Measurements from ENCODE around the gene NDC1.
"Not testable (repeated sequence)": the region's sequence is repeated elsewhere in the genome, so short reads cannot be mapped to it uniquely, and the experiment has no call there.

The NDC1 gene

DNA sequence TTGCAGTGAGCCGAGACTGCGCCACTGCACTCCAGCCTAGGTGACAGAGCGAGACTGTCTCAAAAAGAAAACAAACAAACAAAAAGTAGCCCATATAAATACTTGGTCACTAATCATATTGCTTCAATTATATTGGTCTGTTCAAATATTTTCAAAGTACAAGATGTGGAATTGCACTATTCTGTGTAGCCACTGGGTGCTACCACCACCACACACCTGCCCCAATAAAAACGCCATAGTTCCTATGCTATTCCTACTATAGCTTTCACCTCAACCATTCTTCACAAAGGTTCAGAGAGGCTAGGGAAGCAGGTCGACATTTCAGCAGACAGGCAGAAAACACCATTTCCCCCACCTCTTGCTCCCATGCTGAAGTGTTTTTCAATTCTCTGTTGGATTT, 16.7 kb downstream of the NDC1 start:
- DNase-seq = peak; percentile 33

DNA sequence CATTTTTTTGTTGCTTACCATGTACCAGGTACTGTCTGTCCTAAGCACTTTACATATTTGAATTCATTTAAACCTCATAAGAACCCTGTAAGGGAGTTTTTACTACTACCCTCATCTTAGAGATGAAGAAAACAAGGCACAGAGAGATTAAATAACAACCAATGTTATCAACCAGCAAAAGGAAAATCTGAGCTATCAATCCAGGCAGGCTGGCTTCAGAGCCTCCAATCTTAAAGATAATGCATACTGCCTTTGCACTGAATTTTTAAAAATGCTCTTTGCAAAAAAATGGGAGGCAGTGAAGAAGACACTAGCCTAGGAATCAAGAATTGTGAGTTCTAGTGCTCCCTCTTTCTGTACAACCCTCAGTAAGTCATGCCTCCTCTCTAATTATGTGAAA, 18.7 kb downstream of the NDC1 start:
- DNase-seq = no peak

DNA sequence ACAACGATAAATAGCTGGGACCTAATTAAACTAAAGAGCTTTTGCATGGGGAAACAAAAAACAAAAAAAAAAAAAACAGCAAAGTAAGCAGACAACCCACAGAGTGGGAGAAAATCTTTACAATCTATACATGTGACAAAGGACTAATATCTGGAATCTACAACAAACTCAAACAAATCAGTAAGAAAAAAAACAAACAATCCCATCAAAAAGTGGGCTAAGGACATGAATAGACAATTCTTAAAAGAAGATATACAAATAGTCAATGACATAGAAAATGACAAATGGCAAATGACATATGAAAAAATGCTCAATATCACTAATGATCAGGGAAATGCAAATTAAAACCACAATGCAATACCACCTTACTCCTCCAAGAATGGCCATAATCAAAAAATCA, 21.5 kb downstream of the NDC1 start:
- not testable (repeated sequence) for DNase-seq

DNA sequence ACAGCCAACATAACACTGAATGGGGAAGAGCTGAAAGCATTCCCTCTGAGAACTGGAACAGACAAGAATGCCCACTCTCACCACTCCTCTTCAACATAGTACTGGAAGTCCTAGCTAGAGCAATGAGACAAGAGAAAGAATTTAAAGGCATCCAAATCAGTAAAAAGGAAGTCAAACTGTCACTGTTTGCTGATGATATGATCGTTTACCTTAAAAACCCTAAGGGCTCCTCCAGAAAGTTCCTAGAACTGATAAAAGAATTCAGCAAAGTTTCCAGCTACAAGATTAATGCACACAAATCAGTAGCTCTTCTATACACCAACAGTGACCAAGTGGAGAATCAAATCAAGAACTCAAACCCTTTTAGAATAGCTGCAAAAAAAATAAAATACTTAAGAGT, 22.6 kb downstream of the NDC1 start:
- DNase-seq = not testable (repeated sequence)

DNA sequence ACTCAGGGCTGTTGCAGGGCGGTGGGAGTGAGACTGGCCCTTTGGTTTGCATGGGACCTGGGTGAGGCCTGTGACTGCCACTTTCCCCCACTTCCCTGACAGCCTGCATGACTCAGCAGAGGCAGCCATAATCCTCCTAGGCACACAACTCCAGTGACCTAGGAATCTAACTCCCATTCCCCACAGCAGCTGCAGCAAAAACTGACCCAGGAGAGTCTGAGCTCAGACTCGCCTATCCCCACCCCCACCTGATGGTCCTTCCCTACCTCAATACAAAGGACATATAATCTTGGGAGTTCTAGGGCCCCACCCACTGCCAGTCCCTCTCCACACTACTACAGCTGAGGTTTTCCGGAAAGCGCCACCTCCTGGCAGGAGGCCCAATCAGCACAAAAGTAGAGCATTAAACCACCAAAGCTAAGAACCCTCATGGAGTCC, 26.7 kb downstream of the NDC1 start:
- peak; percentile 65 for DNase-seq

DNA sequence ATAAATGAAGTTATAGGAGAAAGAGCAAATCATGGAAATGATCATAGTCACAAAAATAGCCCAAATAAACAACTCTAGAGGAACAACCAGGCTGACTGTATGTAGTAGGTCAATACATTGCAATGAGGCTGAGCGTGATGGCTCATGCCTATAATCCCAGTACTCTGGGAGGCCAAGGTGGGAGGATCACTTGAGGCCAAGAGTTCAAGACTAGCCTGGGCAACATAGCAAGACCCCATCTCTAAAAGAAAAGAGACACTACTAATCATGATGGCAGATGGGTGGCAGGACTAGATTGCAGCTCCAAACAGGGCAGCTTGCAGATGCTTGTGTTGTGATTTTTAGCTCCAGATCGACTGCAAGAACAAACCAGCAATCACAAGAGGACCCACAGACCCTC, 27.6 kb downstream of the NDC1 start:
- DNase-seq = no peak

DNA sequence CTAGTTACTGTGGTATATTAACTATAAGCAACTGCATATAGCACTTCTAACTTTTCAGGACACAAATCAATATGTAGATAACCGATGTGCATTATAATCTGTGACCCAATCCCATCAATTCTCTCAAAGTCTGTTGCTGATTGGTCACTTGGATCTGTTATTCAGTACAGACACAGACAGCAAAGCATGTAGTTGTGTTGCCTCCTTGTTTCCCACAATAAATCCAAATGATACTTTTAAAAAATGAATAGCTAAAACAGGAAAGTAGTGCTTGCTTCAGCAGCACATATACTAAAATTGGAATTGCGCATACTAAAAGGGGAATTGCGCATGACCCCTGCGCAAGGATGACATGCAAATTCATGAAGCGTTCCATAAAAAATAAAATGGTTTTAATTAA, 28.1 kb downstream of the NDC1 start:
- DNase-seq = no peak

DNA sequence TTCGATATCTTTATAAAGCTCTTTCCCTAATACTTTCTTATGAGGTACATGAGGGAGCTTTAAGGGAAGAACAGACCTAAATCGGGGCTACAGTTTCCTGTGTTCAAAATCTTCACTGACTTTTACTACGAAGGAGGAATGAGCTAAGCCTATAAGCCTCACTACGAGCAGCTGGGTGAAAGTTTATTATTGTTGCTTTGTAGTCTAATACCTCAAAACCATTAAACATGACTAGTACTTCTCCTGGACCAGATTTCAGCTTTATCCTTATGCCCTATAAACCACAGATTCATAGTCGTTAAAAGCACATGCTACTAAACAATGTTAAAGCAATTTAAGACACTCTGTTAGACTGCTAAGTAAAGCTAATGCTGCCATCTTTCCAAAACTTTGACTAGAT, 30.2 kb downstream of the NDC1 start:
- DNase-seq = no peak

DNA sequence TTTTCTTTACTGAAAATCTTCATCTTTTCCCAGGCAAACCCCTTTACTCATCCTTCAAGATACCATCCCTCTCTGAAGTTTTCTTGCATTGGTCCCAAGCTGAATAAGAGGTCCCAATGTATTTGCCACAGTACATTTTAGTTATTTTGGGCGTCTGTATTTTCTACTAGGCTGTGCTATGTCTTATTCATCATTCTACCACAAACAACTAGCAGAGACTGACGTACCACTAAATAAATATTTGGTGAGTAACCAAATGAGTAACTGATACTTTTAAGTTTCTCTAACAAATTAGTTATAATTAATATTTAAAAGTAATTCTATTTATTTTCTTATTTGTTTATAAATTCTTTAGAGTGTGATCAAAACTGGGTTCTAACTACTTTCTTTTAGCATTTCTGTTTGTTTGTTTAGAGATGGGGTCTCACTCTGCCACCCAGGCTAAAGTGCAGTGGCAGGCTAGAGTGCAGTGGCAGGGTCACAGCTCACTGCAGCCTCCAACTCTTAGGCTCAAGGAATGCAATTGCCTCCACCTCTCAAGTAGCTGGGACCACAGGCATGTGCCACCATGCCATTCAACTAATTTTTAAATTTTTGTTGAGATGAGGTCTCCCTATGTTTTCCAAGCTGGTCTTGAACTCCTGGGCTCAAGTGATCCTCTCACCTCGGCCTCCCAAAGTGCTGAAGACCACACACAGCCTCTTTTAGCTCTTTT, 33.1 kb downstream of the NDC1 start:
- no peak for DNase-seq

DNA sequence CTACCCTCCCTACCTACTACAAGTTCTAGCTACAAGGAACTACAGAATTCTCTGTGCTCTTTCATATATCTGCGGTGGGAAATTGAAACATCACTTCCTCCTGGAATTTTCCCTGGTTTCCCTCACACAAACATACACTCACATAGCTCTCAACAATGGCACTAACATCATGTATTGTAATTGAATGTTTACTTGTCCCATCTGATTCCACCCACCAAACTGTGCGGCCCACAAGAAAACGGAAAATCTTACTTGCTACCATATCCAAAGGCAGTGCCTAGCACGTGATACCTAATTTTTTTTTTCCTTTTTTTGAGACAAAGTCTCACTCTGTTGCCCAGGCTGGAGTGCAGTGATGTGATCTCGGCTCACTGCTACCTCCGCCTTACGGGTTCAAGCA, 33.9 kb downstream of the NDC1 start:
- DNase-seq = no peak

DNA sequence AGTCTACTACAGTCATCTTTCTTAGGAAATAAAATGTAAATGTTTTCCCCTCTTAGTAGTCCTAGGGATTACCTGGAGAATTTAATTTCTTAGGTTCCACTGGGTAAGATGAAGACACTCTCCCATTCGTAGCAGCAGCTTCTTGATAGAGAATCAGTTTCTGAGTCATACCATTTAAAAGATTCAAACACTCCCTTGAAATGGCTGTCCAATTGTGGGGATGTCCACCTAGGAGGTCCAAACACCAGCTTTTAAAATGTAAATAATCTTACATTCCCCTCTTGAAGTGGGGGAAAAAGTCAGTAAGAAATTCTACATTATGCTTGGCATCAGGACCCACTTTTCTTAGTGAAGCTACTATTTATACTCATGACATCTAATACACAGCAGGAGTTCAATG, 37.5 kb downstream of the NDC1 start:
- no peak for DNase-seq

DNA sequence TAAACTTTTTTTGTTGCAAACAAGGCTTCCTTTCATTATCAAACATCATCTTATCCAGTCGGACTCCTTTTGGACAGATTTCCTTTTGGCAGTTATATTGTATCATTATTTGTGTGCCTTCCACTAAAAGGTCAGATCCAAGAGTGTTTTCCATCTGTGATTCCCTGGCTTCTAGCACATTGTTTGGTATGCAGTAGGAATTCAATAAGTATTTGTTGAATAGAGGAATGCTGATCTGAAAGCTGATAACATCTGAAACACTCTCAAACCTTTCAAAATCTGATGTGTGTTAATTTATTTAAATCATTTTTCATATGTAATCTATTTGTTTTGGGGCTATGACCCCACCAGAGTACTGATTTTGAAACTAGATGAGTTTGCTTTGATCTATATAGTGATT, 39.0 kb downstream of the NDC1 start:
- DNase-seq = no peak

DNA sequence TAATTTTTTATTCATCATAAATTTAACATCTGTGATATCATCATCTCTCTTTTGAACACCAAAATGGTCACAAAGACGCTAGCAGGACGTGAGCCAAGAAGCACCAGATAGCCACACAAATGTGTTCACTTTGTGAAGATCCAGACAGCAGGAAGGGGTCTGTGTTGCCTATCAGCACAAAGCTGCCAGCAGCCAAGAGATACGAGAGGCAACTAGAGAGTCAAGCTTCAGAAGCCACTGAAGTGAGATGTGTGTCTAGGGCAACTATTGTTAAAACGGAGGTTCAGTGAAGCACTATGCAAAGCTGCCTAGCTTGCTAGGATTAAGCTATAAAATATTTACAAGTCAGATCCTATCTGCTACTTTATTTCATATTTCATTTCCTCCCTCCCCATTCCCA, 45.3 kb downstream of the NDC1 start:
- DNase-seq = no peak

DNA sequence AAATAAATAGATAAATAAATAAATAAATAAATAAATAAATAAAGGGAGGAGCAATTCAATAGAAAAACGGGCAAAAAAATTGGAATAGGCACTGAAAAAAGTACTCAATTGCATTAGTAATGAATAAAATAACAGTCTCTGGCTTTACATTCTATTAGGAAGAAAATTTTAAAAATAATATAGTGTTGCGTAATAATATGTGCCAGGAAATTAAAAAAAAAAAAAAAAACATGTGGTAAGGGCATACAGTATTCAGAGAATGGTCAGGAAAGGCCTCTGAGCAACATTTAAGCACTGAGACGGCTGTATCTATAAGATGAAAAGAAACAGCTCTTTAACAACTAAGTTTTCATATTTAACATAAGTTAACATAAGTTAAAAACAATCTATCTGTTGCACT, 50.4 kb downstream of the NDC1 start:
- no peak for DNase-seq

DNA sequence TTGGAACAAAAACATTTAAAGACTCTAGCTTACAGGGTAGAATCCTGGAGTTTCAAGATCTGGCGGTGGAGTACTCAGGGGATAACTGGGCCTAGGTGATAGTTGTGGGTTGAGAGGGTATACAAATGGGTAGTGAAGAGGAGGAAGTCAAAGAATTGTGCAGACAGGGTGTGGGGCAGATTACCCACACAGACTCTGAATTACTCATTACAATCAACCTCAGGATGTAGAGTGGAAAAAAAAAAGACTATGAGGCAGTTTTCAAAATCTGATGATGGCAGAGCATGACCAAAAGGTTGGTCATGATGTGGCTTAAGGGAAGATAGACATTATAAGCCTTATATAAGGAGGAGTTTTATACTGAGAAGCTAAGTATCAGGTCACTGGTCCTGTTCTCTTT, 55.0 kb downstream of the NDC1 start:
- no peak for DNase-seq

DNA sequence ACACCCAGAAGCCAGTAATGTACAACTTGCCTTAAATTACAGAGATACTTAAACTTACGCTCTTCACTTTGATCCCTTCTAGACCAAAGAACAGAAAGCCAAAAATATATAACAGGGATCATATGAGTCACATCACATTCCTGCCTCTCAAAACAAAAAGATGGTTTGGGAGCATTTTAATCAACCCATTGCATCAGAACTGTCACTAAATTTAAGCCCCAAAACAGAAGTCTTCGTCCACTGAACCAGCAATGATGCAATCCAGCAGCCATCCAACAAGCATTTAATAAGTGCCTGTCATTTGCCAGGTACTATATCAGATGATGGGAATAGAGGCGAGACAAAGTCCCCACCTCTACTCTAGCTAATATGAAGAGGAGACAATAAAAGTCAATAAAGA, 56.4 kb downstream of the NDC1 start:
- no peak for DNase-seq

DNA sequence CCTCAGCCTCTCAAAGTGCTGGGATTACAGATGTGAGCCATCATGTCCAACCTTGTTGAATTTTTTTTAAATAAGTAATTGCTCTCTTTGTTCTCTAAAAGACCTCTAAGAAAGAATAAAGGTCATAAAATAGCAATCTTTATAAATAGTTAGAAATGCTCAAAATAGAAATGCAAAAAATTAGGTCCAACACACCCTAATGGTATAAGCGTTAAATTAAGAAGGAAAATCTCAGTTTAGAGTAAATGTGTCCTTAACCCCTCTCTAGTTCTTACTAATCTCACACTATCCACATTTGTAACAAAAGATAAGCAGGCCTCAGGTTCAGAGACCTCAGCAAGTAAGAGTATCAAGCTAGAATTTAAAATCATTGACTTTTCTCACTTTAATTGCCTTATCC, 60.8 kb downstream of the NDC1 start:
- no peak for DNase-seq

DNA sequence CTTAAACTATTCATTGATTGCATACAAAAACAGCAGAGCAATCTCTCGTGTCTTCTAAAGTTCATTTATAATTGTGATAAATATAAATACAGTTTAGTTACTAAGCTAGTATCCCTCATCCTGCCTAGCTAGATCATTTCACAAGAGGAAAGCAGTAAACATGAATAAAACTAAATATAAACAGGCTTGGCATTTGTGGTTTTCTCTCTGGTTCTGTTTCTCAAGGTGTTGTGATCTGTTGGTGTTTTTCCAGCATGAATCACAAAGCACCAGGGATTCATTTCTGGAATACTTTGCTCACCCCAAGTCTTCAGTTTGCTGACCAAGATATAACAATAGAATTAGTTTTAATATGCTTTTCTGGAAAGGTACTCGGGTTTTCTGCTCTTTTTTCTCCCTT, 66.4 kb downstream of the NDC1 start:
- no peak for DNase-seq

DNA sequence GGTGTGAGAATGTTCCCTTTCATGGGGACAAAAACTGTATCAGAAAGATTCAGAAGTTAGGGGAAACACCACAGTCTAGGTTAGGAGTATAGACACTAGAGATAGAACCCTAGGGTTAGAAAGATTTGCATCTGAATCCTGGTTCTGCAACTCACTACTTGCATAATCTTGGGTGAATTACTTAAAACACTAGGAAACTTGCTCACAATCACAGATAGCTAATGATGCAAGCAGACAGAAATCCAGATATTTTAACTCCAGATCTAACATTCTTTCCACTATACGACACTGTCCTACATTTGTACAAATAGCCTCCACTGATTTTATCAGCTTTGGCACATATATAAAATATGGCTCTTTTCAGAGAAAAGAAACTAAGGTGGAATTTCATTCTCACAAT, 68.3 kb downstream of the NDC1 start:
- no peak for DNase-seq

DNA sequence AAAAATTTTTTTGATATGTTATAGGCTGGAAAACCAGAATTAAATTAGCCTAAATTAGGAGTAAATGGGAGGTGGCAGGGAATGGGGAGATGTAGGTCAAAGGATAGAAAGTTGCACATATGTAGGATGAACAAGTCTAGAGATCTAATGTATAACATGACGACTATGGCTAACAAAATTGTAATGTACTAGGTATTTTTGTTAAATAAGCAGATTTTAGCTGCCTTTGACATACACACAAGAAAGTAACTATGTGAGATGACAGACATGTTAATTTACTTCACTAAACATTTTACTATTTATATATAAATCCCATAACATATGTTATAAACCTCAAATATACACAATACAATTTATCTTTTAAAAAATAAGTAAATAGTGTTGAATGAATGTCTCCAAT, 68.9 kb downstream of the NDC1 start:
- DNase-seq = no peak

DNA sequence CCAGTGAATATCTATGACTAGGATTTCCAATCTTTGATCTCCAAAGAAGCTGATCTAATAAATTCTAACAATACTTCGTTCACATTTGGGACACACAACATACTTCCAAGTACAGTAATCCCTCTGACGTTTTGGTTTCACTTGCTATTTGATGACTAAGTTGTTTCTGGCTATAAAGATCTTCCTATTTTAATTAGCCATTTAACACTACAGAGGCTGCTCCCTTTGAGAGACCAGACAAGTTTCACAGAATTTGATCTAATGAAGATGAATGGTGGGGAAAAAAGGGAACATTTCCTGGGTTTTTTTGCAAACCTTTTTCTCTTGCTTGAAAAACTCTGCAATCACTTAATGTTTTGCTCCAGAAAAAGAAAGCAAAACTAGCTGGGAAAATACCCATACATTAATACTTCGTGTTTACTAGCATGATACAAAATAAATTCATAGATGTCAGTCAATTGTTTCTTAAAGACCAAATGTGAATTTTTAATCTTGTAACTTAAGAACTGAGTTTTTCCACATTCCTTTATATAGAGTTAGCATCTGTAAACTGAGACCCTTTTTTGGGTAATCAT, 71.2 kb downstream of the NDC1 start:
- DNase-seq = no peak

DNA sequence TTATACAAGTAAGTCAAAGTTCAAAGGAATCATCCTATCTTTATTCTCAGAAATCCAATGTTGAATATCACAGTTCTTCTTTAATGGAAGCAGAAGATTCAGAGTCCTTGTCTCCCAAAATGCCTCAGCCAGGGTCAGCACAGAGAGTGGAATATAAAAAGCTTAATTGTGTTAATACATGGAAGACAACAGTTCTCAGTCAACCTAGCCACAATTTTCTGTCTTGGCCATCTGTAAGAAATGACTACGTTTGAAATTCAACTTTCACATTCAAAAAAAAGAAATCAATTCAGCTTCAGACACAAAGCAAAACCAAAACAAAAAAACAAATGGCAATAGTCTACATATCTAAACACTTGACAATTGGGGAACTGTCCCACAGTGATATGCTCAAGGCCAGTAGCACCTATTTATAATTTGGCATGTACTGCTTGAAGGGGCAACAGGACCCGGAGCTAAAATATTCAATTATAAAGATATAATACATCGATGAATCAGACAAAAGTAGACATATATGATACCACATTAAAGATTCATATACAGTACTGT, 71.8 kb downstream of the NDC1 start:
- DNase-seq = no peak

DNA sequence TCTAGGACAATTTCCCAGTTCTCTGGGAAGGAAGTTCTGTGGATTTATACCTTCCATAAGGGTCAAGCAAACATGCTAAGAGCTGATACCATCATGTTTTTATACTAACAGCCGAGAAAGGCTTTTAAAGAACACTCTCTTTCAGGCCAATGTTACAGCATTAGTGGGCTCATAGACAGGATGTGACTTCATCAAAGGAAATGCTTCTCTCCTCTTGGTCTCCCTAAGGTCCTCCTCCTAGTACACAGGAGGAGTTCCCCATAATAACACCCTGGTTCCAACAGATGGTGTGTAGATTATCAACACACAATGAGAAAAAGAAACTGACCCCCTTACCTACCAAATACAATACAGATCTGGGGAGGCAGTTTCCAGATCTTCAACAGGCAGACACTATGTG, 72.4 kb downstream of the NDC1 start:
- peak; percentile 12 for DNase-seq

DNA sequence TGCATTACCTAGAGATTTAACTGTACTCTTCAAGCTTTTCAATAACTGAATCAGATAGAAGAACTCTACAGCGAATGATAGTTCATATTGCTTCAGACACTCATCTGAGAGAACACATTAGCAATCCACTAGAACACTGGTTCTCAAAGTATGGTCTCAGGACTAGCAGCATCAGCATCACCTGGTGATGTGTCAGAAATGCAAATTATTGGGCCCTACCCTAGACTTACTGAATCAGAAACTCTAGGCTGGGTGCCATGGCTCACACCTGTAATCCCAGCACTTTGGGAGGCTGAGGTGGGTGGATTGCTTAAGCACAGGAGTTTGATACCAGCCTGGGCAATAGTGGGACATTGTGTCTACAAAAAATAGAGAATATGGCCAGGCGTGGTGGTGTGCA, 74.2 kb downstream of the NDC1 start:
- no peak for DNase-seq

DNA sequence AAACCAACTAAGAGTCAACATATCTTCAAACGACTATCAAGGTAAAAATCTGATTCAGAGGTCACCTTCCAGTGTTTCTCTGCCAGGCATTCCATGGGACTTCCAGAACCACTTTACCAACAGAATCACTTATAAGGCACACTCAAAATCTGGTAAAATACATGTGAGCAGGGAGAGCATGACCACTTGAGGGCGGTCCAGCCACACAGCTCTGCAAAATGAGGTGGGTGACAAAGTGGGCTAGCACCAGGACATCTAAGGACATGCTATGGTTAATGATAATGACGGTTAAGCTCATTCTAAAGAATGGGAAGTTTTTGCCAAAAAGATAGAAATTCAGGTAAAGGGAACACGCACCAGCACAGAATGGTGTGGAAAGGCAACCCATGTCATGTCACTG, 74.6 kb downstream of the NDC1 start:
- DNase-seq = no peak
